GM18526 (cell line): Measurements from ENCODE around the gene RDX.

Source experiments
- POLR2A ChIP-seq: IDR thresholded peaks from 3 replicates; pipeline ENCODE4 v1.6.1; 2011; ENCODE audit not compliant: insufficient read length; ENCODE audit errors: extremely low read depth

The RDX gene

GRCh38 chr11:110242746-110243145 is 53.7 kb downstream of the RDX start:
- TF ChIP-seq POLR2A = no peak

- no peak for TF ChIP-seq POLR2A
These were observed 54.2 kb downstream of the RDX start for GRCh38 chr11:110242188-110242587.

GRCh38 chr11:110235966-110236365 is 60.4 kb downstream of the RDX start:
- TF ChIP-seq POLR2A = no peak

GRCh38 chr11:110230377-110230776 is 66.0 kb downstream of the RDX start:
- TF ChIP-seq POLR2A = no peak

GRCh38 chr11:110219006-110219785 is 77.2 kb downstream of the RDX start:
- TF ChIP-seq POLR2A = no peak

- no peak for TF ChIP-seq POLR2A
These were observed 78.5 kb downstream of the RDX start for GRCh38 chr11:110217936-110218335.

- no peak for TF ChIP-seq POLR2A
These were observed 79.1 kb downstream of the RDX start for GRCh38 chr11:110217223-110217877.

- TF ChIP-seq POLR2A = no peak
These were observed 89.3 kb downstream of the RDX start for GRCh38 chr11:110207123-110207522.

- TF ChIP-seq POLR2A = no peak
These were observed 95.6 kb downstream of the RDX start for GRCh38 chr11:110200836-110201235.

- TF ChIP-seq POLR2A = no peak
These were observed 96.2 kb downstream of the RDX start for GRCh38 chr11:110200241-110200640.

GRCh38 chr11:110199184-110199981 is 97.0 kb downstream of the RDX start:
- TF ChIP-seq POLR2A = no peak

- TF ChIP-seq POLR2A = no peak
These were observed 98.2 kb downstream of the RDX start for GRCh38 chr11:110198031-110198729.

GRCh38 chr11:110196884-110197420 is 99.5 kb downstream of the RDX start:
- no peak for TF ChIP-seq POLR2A

GRCh38 chr11:110196241-110196754 is 100.1 kb downstream of the RDX start:
- TF ChIP-seq POLR2A = no peak

- TF ChIP-seq POLR2A = no peak
These were observed 105.5 kb downstream of the RDX start for GRCh38 chr11:110190885-110191284.
